ENCODE measurements around the gene ITGA5.

Gene ITGA5

DNA sequence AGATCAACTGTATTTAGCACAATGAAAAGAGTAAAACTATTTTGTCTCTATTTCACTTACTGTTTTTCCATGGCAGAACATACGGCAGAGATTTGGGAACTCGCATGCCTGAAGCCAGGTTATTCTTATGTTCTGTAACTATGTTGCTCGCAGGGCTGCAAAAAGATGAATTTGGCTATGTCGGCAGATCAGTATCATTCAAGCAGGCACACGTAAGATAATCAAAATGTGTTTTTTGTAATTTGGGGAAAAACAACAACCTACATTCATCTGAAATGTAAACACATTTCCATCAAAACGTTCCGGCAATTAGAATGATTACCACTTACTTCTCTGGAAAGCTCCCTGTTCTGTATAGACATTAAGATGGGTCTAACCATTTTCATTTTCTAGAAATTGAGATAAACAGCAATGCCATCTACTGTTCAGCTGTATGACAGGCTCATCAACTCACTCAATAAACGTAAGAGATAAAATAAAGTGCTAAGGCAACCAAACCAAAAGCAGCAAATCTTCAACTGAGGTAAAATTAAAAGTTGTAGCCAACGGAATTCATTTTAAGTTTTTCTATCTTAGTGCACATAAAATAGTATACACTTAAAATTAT lies 41.4 kb upstream of the ITGA5 start:
- Histone ChIP-seq H3K27me3 (ENCODE audit: low read depth, low read length) (peaks cover 7% of the 10 kb centered on the region; the same call in 1 of the 2 replicates), H3K9me3 (ENCODE audit: insufficient read depth, low read length) (no peaks in the 10 kb centered on the region), H3K4me3 (ENCODE audit: low read length) (no peak overlapping the region), H2AFZ (ENCODE audit: low read depth, low read length) (no peak overlapping the region), H3K9ac (ENCODE audit: low read length) (no peak overlapping the region), H4K20me1 (ENCODE audit: insufficient read depth, low read length) (no peaks in the 10 kb centered on the region), H3K27ac (ENCODE audit: low read length) (no peak overlapping the region), H3K36me3 (replicated peaks; ENCODE audit: low read depth, low read length) (peaks cover 3% of the 10 kb centered on the region), H3K79me2 (ENCODE audit: low read length) (no peaks in the 10 kb centered on the region), H3K4me1 (ENCODE audit: low read length) (peaks cover 4% of the 10 kb centered on the region), H3K4me2 (ENCODE audit: low read length) (no peak overlapping the region)
- TF ChIP-seq, protein P1, sequence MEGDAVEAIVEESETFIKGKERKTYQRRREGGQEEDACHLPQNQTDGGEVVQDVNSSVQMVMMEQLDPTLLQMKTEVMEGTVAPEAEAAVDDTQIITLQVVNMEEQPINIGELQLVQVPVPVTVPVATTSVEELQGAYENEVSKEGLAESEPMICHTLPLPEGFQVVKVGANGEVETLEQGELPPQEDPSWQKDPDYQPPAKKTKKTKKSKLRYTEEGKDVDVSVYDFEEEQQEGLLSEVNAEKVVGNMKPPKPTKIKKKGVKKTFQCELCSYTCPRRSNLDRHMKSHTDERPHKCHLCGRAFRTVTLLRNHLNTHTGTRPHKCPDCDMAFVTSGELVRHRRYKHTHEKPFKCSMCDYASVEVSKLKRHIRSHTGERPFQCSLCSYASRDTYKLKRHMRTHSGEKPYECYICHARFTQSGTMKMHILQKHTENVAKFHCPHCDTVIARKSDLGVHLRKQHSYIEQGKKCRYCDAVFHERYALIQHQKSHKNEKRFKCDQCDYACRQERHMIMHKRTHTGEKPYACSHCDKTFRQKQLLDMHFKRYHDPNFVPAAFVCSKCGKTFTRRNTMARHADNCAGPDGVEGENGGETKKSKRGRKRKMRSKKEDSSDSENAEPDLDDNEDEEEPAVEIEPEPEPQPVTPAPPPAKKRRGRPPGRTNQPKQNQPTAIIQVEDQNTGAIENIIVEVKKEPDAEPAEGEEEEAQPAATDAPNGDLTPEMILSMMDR (IDR thresholded peaks at IDR 0.05; ENCODE audit: low read depth, low read length) = 0 out of 2 replicates have a peak, but pooled peaks have one; percentile 6
- TF ChIP-seq EZH2phosphoT487 (IDR thresholded peaks at IDR 0.05; ENCODE audit: low read depth) = no peak

DNA sequence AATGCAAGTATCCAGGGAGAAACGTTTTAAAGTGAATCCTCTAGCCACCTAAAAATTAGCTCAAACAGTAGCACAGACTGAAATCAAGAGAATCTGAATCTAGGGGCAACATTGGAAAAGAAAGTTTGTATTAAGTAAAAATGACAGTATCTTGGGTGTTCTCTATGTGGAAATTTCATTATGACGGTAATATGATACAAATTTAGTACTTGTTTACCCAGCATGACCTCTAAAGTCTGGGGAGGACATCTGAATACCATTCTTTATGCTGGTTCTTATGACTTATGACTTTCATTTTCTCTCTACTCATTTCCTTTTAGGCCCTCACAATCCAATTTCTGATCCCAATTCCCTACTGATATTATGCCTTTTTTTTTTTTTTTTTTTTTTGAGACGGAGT lies 40.3 kb upstream of the ITGA5 start:
- H3K36me3 ChIP-seq (replicated peaks; ENCODE audit: low read depth, low read length) = peaks cover 3% of the 10 kb centered on the region
- H2AFZ ChIP-seq (ENCODE audit: low read depth, low read length) = no peak overlapping the region
- TF ChIP-seq, protein P1 (IDR thresholded peaks at IDR 0.05; ENCODE audit: low read depth, low read length) = no peak
- TF ChIP-seq EZH2phosphoT487 (IDR thresholded peaks at IDR 0.05; ENCODE audit: low read depth) = no peak
- H3K4me3 ChIP-seq (ENCODE audit: low read length) = no peak overlapping the region
- no peaks in the 10 kb centered on the region for H3K79me2 ChIP-seq (ENCODE audit: low read length)
- no peak overlapping the region for H3K27ac ChIP-seq (ENCODE audit: low read length)
- H4K20me1 ChIP-seq (ENCODE audit: insufficient read depth, low read length) = no peaks in the 10 kb centered on the region
- peaks cover 7% of the 10 kb centered on the region; the same call in 1 of the 2 replicates for H3K27me3 ChIP-seq (ENCODE audit: low read depth, low read length)
- no peaks in the 10 kb centered on the region for H3K9me3 ChIP-seq (ENCODE audit: insufficient read depth, low read length)
- no peak overlapping the region for H3K9ac ChIP-seq (ENCODE audit: low read length)
- no peaks in the 10 kb centered on the region for H3K4me1 ChIP-seq (ENCODE audit: low read length)
- H3K4me2 ChIP-seq (ENCODE audit: low read length) = no peak overlapping the region

DNA sequence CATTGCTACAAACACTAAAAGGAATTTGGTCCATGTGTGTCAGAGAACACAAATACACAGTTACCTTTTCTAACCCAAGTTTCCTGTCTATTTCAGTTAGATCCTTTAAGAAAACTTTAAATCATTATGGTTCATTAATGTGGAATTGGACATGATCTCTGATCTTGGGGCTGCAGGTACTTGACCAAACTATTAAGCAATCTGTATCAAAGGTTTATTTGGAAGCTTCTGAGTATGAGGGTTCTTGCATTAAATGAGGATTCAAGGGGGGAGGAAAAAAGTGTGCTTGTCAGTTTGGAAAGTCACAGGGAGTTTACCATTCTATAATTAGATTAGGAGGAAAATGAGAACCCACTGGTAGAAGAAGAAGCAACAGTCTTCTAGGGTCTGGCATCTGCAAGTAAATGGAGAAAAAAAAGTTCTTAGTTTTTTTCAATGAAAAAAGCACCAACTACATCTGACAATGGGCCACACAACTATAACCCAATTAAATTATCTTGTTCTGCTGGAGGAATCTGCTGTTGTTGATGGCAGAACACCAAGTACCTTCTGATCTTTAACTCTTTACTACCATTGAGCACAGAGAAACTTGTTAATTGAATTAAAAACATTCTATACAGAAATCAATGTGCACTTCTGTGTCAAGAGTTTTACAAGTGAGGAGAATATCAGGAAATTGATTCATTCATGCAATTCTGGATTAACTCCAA lies 36.8 kb upstream of the ITGA5 start:
- Histone ChIP-seq H3K9me3 (ENCODE audit: insufficient read depth, low read length) (no peaks in the 10 kb centered on the region), H3K36me3 (replicated peaks; ENCODE audit: low read depth, low read length) (peaks cover 3% of the 10 kb centered on the region), H3K9ac (ENCODE audit: low read length) (no peak overlapping the region), H3K4me2 (ENCODE audit: low read length) (no peak overlapping the region), H3K4me1 (ENCODE audit: low read length) (peaks cover 5% of the 10 kb centered on the region), H3K27ac (ENCODE audit: low read length) (no peak overlapping the region), H3K79me2 (ENCODE audit: low read length) (no peaks in the 10 kb centered on the region), H3K4me3 (ENCODE audit: low read length) (no peak overlapping the region), H3K27me3 (ENCODE audit: low read depth, low read length) (no peaks in the 10 kb centered on the region), H4K20me1 (ENCODE audit: insufficient read depth, low read length) (no peaks in the 10 kb centered on the region), H2AFZ (ENCODE audit: low read depth, low read length) (no peak overlapping the region)
- TF ChIP-seq EZH2phosphoT487 (IDR thresholded peaks at IDR 0.05; ENCODE audit: low read depth) = no peak
- TF ChIP-seq, protein P1 (IDR thresholded peaks at IDR 0.05; ENCODE audit: low read depth, low read length) = no peak

DNA sequence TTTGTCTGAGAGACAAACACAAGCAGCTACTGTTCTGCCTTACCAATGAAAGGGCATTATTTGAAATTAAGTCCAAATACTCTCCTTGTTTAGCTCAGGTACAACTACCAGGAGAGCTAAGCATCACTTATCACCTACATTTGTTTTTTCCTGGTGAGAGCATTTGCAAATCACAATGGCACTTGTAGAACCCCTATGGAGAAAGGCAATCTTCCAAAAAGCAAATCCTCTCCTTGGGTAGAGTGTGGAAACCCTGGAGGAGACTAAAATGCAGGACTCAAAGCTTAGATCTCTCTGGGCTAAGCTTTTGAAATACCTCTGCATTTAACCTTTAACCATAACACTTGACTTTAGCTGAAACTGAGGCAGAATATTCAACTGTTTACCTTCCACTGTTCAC lies 33.6 kb upstream of the ITGA5 start:
- no peaks in the 10 kb centered on the region for H3K79me2 ChIP-seq (ENCODE audit: low read length)
- no peaks in the 10 kb centered on the region for H3K36me3 ChIP-seq (replicated peaks; ENCODE audit: low read depth, low read length)
- H3K4me3 ChIP-seq (ENCODE audit: low read length) = no peak overlapping the region
- TF ChIP-seq, protein P1 (IDR thresholded peaks at IDR 0.05; ENCODE audit: low read depth, low read length) = no peak
- no peak for TF ChIP-seq EZH2phosphoT487 (IDR thresholded peaks at IDR 0.05; ENCODE audit: low read depth)
- peaks cover 5% of the 10 kb centered on the region for H3K4me1 ChIP-seq (ENCODE audit: low read length)
- H3K9ac ChIP-seq (ENCODE audit: low read length) = no peak overlapping the region
- H3K27ac ChIP-seq (ENCODE audit: low read length) = no peak overlapping the region
- H2AFZ ChIP-seq (ENCODE audit: low read depth, low read length) = no peak overlapping the region
- no peaks in the 10 kb centered on the region for H3K9me3 ChIP-seq (ENCODE audit: insufficient read depth, low read length)
- H4K20me1 ChIP-seq (ENCODE audit: insufficient read depth, low read length) = no peaks in the 10 kb centered on the region
- H3K4me2 ChIP-seq (ENCODE audit: low read length) = no peak overlapping the region
- H3K27me3 ChIP-seq (ENCODE audit: low read depth, low read length) = no peaks in the 10 kb centered on the region
